H1 (cell line): ENCODE data around the gene SPTBN1. TPM values are rescaled to one million over a fixed set of nuclear protein-coding genes. Genes with fewer than 3 reads are reported as not detected.

Experiments
- CTCF ChIA-PET: fragments of 300-600 bp; sonication (Branson Sonifier 250); formaldehyde crosslinking; loops from one replicate; lab custom pipeline; 2021; ENCODE audit not compliant: partially characterized antibody; lab: Charles Lee
- POLR2A ChIA-PET: fragments of 300-600 bp; sonication (Branson Sonifier 250); formaldehyde crosslinking; loops from one replicate; lab custom pipeline; 2021; ENCODE audit warnings: inconsistent platforms; ENCODE audit not compliant: partially characterized antibody; lab: Charles Lee
- DNase-seq, 2 experiments: peaks; one replicate each; pipeline versions ENCODE4 v3.0.0 to v3.0.0-alpha.2; 2010 to 2022; ENCODE audit warnings: low spot score in 2 of 2, low read depth in 1 of 2, mixed read lengths in 1 of 2
- FAIRE-seq: peaks from 2 replicates; lab custom pipeline; 2011; peaks lifted over from hg19 to GRCh38; lab: Jason Lieb, UNC
- H2AFZ ChIP-seq: 2 replicates; pipeline ENCODE4 v1.8.1; 2012; ENCODE audit warnings: low read length, inconsistent platforms
- H2AK5ac ChIP-seq: 2 replicates; pipeline ENCODE4 v1.6.1; 2013; ENCODE audit warnings: low read depth, low read length
- H2BK120ac ChIP-seq: replicated peaks from 2 replicates; pipeline ENCODE3; 2013; ENCODE audit warnings: low read depth, low read length, inconsistent platforms
- H2BK12ac ChIP-seq: 2 replicates; pipeline ENCODE4 v1.6.1; 2013; ENCODE audit warnings: low read depth, low read length
- H2BK15ac ChIP-seq: 2 replicates; pipeline ENCODE4 v1.6.1; 2013; ENCODE audit warnings: low read length
- H2BK20ac ChIP-seq: 2 replicates; pipeline ENCODE4 v1.6.1; 2013; ENCODE audit warnings: low read length
- H2BK5ac ChIP-seq: 2 replicates; pipeline ENCODE4 v1.6.1; 2013; ENCODE audit warnings: low read depth, low read length
- H3K14ac ChIP-seq: 2 replicates; pipeline ENCODE4 v1.6.1; 2013; ENCODE audit warnings: inconsistent platforms; ENCODE audit not compliant: insufficient read length
- H3K18ac ChIP-seq: 2 replicates; pipeline ENCODE4 v1.6.1; 2013; ENCODE audit warnings: low read length; ENCODE audit errors: extremely low read depth
- H3K23ac ChIP-seq: 2 replicates; pipeline ENCODE4 v1.6.1; 2013; ENCODE audit warnings: inconsistent platforms; ENCODE audit not compliant: insufficient read length
- H3K23me2 ChIP-seq: 2 replicates; pipeline ENCODE4 v1.6.1; 2013; ENCODE audit warnings: low read depth, low read length
- H3K27ac ChIP-seq: 2 replicates; pipeline ENCODE4 v1.6.1; 2011; ENCODE audit warnings: low read depth, low read length, inconsistent platforms
- H3K27me3 ChIP-seq, 4 experiments: replicated peaks in 1 of 4; 1 replicate in 1 of 4; 2 replicates in 3 of 4; pipeline versions ENCODE4 v1.6.1 to v1.8.1; 2011 to 2013; ENCODE audit warnings: low read length in 3 of 4, mild to moderate bottlenecking in 3 of 4, inconsistent platforms in 2 of 4, mixed read lengths in 2 of 4, moderate library complexity in 1 of 4; ENCODE audit not compliant: control insufficient read depth in 3 of 4, insufficient read depth in 3 of 4; ENCODE audit errors: extremely low read depth in 1 of 4
- H3K36me3 ChIP-seq, 4 experiments: 2 replicates each; pipeline versions ENCODE4 v1.6.1 to v1.8.1; 2011 to 2013; ENCODE audit warnings: mild to moderate bottlenecking in 4 of 4, low read length in 3 of 4, moderate library complexity in 2 of 4, control low read depth in 1 of 4, inconsistent platforms in 1 of 4; ENCODE audit not compliant: insufficient read depth in 4 of 4, control insufficient read depth in 2 of 4
- H3K4ac ChIP-seq: replicated peaks from 2 replicates; pipeline ENCODE3; 2013; ENCODE audit warnings: low read length, low read depth, mixed read lengths, inconsistent platforms; ENCODE audit not compliant: insufficient read length
- H3K4me1 ChIP-seq, 4 experiments: replicated peaks in 1 of 4; 1 replicate in 1 of 4; 2 replicates in 3 of 4; pipeline versions ENCODE4 v1.6.1 to v1.8.1; 2011 to 2013; ENCODE audit warnings: low read length in 3 of 4, inconsistent platforms in 2 of 4, mixed read lengths in 1 of 4; ENCODE audit not compliant: insufficient read depth in 4 of 4, control insufficient read depth in 3 of 4
- H3K4me2 ChIP-seq, 2 experiments: 2 replicates each; pipeline versions ENCODE4 v1.6.1 to v1.8.1; 2011 to 2013; ENCODE audit warnings: low read depth in 2 of 2, low read length in 2 of 2, control low read depth in 1 of 2, inconsistent platforms in 1 of 2, mild to moderate bottlenecking in 1 of 2; ENCODE audit not compliant: insufficient read depth in 1 of 2
- H3K4me3 ChIP-seq, 4 experiments: fragments of 200-600, 300-600 bp in 1 of 4; sonication (generic), shearing (Covaris generic), sonication (Bioruptor Twin) in 1 of 4; 2 replicates each; pipeline versions ENCODE4 v1.5.1 to v1.8.1; 2011 to 2016; ENCODE audit warnings: low read length in 4 of 4, low read depth in 3 of 4, control low read depth in 2 of 4, inconsistent platforms in 2 of 4, mild to moderate bottlenecking in 2 of 4, mixed read lengths in 1 of 4, moderate library complexity in 1 of 4; ENCODE audit not compliant: insufficient read depth in 2 of 4; ENCODE audit errors: extremely low read depth in 1 of 4
- H3K56ac ChIP-seq: replicated peaks from 2 replicates; pipeline ENCODE3; 2013; ENCODE audit warnings: low read depth, mild to moderate bottlenecking, mixed read lengths, low read length, inconsistent platforms; ENCODE audit not compliant: insufficient read length
- H3K79me1 ChIP-seq: 2 replicates; pipeline ENCODE4 v1.6.1; 2013; ENCODE audit warnings: low read depth, low read length, control low read depth
- H3K79me2 ChIP-seq, 2 experiments: 2 replicates each; pipeline versions ENCODE4 v1.6.1 to v1.8.1; 2012 to 2013; ENCODE audit warnings: low read length in 2 of 2, mild to moderate bottlenecking in 2 of 2, inconsistent platforms in 1 of 2; ENCODE audit not compliant: insufficient read depth in 2 of 2, control insufficient read depth in 1 of 2
- H3K9ac ChIP-seq, 4 experiments: replicated peaks in 1 of 4; 1 replicate in 1 of 4; 2 replicates in 3 of 4; pipeline versions ENCODE4 v1.6.1 to v1.8.1; 2011 to 2013; ENCODE audit warnings: low read depth in 3 of 4, low read length in 3 of 4, control low read depth in 2 of 4, mild to moderate bottlenecking in 2 of 4, moderate library complexity in 2 of 4, inconsistent platforms in 1 of 4; ENCODE audit errors: extremely low read depth in 1 of 4
- H3K9me3 ChIP-seq, 2 experiments: 2 replicates each; pipeline versions ENCODE4 v1.6.1 to v1.8.1; 2012 to 2013; ENCODE audit warnings: mild to moderate bottlenecking in 2 of 2, moderate library complexity in 2 of 2, control low read depth in 1 of 2, inconsistent platforms in 1 of 2, low read depth in 1 of 2, low read length in 1 of 2, mixed read lengths in 1 of 2; ENCODE audit not compliant: insufficient read depth in 2 of 2
- H4K20me1 ChIP-seq, 2 experiments: replicated peaks in 1 of 2; 2 replicates each; pipeline versions ENCODE3 to v1.8.1; 2011 to 2013; ENCODE audit warnings: inconsistent platforms in 2 of 2, low read length in 2 of 2, mild to moderate bottlenecking in 1 of 2; ENCODE audit not compliant: insufficient read depth in 2 of 2, control insufficient read depth in 1 of 2
- H4K5ac ChIP-seq: 2 replicates; pipeline ENCODE4 v1.6.1; 2013; ENCODE audit warnings: low read length, low read depth, mixed read lengths, inconsistent platforms; ENCODE audit not compliant: insufficient read length
- H4K8ac ChIP-seq: 2 replicates; pipeline ENCODE4 v1.8.0; 2013; ENCODE audit warnings: mild to moderate bottlenecking, moderate library complexity, low read length, inconsistent platforms; ENCODE audit not compliant: insufficient read depth; ENCODE audit errors: extremely low read depth
- H4K91ac ChIP-seq: replicated peaks from 2 replicates; pipeline ENCODE3; 2013; ENCODE audit warnings: low read length, mixed read lengths, inconsistent platforms; ENCODE audit not compliant: insufficient read length
- CHD2 ChIP-seq: IDR thresholded peaks from 2 replicates; pipeline ENCODE4 v1.6.1; 2012; ENCODE audit warnings: low read length, improper control_type of control experiment
- POLR2AphosphoS5 ChIP-seq: IDR thresholded peaks from 2 replicates; pipeline ENCODE4 v1.6.1; 2011; ENCODE audit warnings: low read depth, low read length
- RFX5 ChIP-seq: IDR thresholded peaks from 2 replicates; pipeline ENCODE4 v1.6.1; 2011; ENCODE audit warnings: low read depth, low read length, improper control_type of control experiment, borderline replicate concordance
- SIN3A ChIP-seq, 2 experiments: IDR thresholded peaks in 1 of 2; conservative IDR thresholded peaks in 1 of 2; 2 replicates each; pipeline ENCODE4 v1.6.1; 2011 to 2012; ENCODE audit warnings: low read length in 2 of 2, improper control_type of control experiment in 1 of 2, low read depth in 1 of 2, mild to moderate bottlenecking in 1 of 2
- WGBS, 2 experiments: shearing (Covaris generic) in 1 of 2; methylation state at CpG; one replicate each; pipeline versions ENCODE4 v1.1.6 to v1.1.7; 2013 to 2015; ENCODE audit warnings: low lambda C conversion rate in 2 of 2, mixed read lengths in 2 of 2, inconsistent platforms in 1 of 2, low coverage in 1 of 2, missing lambda C conversion rate in 1 of 2; ENCODE audit not compliant: insufficient replicate concordance in 2 of 2, insufficient coverage in 1 of 2, insufficient read length in 1 of 2; ENCODE audit errors: extremely low coverage in 1 of 2, missing lambda C conversion rate in 1 of 2; 5-methylcytosine and 5-hydroxymethylcytosine counted together
- polyA plus RNA-seq, 7 experiments: library from polyadenylated mRNA; depleted of rRNA in 3 of 7; stranded (reverse) in 5 of 7; unstranded in 2 of 7; fragments of >200 nt in 5 of 7; fragments of 200-250 nt in 2 of 7; gene quantifications; 1 replicate in 5 of 7; 2 replicates in 1 of 7; 4 replicates in 1 of 7; pipeline versions ENCODE4 v1.2.1 to v1.2.3, GENCODE V29; 2011 to 2013; ENCODE audit warnings: missing spikeins in 2 of 7, mixed read lengths in 2 of 7
- total RNA-seq: library from RNA; stranded (reverse); fragmentation: NEBNext Ultra II Directional; extraction: Animal tissue kit (Norgen Biotek cat#: 25700); gene quantifications from 2 replicates; pipeline ENCODE4 v1.2.1, GENCODE V29; 2021

The SPTBN1 gene
- total and polyA plus RNA-seq, 2 of the 8 experiments (the other 6 are each of a cell fraction or from before 2014, with no cell fraction given) = 31.8 to 180 TPM

- Histone ChIP-seq H2BK5ac (no peak overlapping the region), H2AK5ac (no peak overlapping the region), H2BK120ac (no peak overlapping the region), H2BK15ac (no peak overlapping the region), H3K56ac (no peak overlapping the region), H4K91ac (no peak overlapping the region), H3K36me3 (peaks cover 0 to 13% (median 8%) of the 10 kb centered on the region in 4 experiments; a peak in 6 of 8 replicates), H3K14ac (no peak overlapping the region), H4K8ac (no peak overlapping the region), H4K20me1 (peaks cover 15 to 22% of the 10 kb centered on the region in 2 experiments), H3K27ac (no peak overlapping the region), H2BK20ac (no peak overlapping the region), H4K5ac (no peak overlapping the region), H3K18ac (no peak overlapping the region), H3K9ac (no peak overlapping the region), H3K79me1 (peaks cover 29% of the 10 kb centered on the region), H2BK12ac (no peak overlapping the region), H3K4me2 (no peak overlapping the region), H3K27me3 (no peaks in the 10 kb centered on the region), H3K79me2 (peaks cover 9 to 99% of the 10 kb centered on the region in 2 experiments; a peak in 3 of 4 replicates), H3K4me1 (peaks cover 3 to 24% (median 7%) of the 10 kb centered on the region in 4 experiments), H3K4ac (no peak overlapping the region), H2AFZ (no peak overlapping the region), H3K23ac (no peak overlapping the region), H3K9me3 (no peaks in the 10 kb centered on the region), H3K4me3 (no peak overlapping the region), H3K23me2 (no peaks in the 10 kb centered on the region)
- CTCF ChIA-PET = interaction anchor here (0.7 to 0.9 kb wide), 3 partner anchors 9 to 77 kb away, joined by 3 to 6 read pairs (median 4); no protein-coding TSS in a partner anchor
- WGBS, 2 experiments = 93% methylated on average over 2 of the region's 2 CpGs; no CpG with 5 or more reads in 1 of the 2 experiments
- FAIRE-seq = no peak
- TF ChIP-seq SIN3A (conservative IDR thresholded peaks at IDR 0.05 in 1 of 2, IDR thresholded peaks at IDR 0.05 in 1 of 2; ENCODE audit: low read depth in 1 of 2, low read length in 2 of 2) = no peak
- no peak for TF ChIP-seq CHD2
- no peak for TF ChIP-seq POLR2AphosphoS5
- no peak for TF ChIP-seq RFX5
- POLR2A ChIA-PET = no interaction called here
- no peak for DNase-seq
These were observed 145.2 kb downstream of the SPTBN1 start for GRCh38 chr2:54601339-54601738.
